RWPE2 (cell line): ENCODE data around the gene SLC4A2.
A peak's percentile ranks its signal among the peaks of the same experiment; 100 is the strongest.

Experiments used
- ATAC-seq: fragments of 200-7000 bp; cut with Tn5 transposase; 3 replicates; pipeline ENCODE4 v1.9.1; 2021; ENCODE audit warnings: low read depth
- DNase-seq: peaks from one replicate; pipeline ENCODE4 v3.0.0-alpha.2; 2020; ENCODE audit warnings: low spot score
- H3K27ac ChIP-seq: fragments of 450-650 bp; 2 replicates; pipeline ENCODE4 v1.5.1; 2017; ENCODE audit warnings: mild to moderate bottlenecking; ENCODE audit not compliant: poor library complexity, severe bottlenecking
- H3K27me3 ChIP-seq: fragments of 250-450 bp; sonication (Bioruptor Pico); 2 replicates; pipeline ENCODE4 v1.5.1; 2021; ENCODE audit warnings: mild to moderate bottlenecking, moderate library complexity; ENCODE audit not compliant: insufficient read depth, poor library complexity, severe bottlenecking
- H3K36me3 ChIP-seq: fragments of 250-450 bp; sonication (Bioruptor Pico); 2 replicates; pipeline ENCODE4 v1.5.1; 2020; ENCODE audit warnings: low read depth, mild to moderate bottlenecking, moderate library complexity
- H3K4me1 ChIP-seq: fragments of 250-450 bp; sonication (Bioruptor Pico); 2 replicates; pipeline ENCODE4 v1.5.1; 2021; ENCODE audit warnings: mild to moderate bottlenecking, moderate library complexity; ENCODE audit not compliant: insufficient read depth, poor library complexity, severe bottlenecking
- H3K4me3 ChIP-seq: fragments of 250-450 bp; sonication (Bioruptor Pico); 2 replicates; pipeline ENCODE4 v1.5.1; 2021; ENCODE audit warnings: mild to moderate bottlenecking, moderate library complexity; ENCODE audit not compliant: severe bottlenecking
- H3K9me3 ChIP-seq: fragments of 250-450 bp; sonication (Bioruptor Pico); 2 replicates; pipeline ENCODE4 v1.5.1; 2021; ENCODE audit warnings: mild to moderate bottlenecking, moderate library complexity; ENCODE audit not compliant: severe bottlenecking
- TF ChIP-seq, protein P1 (sequence below): fragments of 450-650 bp; IDR thresholded peaks from one replicate; pipeline ENCODE4 v1.5.1; 2017; ENCODE audit warnings: mild to moderate bottlenecking, moderate library complexity; ENCODE audit not compliant: poor library complexity, severe bottlenecking

Gene SLC4A2

DNA sequence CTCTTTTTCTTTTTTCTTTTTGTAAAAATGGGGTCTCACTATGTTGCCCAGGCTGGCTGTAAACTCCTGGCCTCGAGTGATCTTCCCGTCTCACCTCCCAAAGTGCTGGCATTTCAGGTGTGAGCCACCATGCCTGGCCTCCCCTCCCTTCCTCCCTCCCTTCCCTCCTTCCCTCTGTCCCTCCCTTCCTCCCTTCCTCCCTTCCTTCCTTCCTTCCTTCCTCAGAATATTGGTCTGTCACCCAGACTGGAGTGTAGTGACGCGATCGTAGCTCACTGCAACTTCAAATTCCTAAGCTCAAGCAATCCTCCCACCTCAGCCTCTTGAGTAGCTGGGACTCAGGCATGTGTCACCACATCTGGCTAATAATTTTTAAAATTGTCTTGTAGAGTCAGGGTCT lies 35.3 kb downstream of the SLC4A2 start:
- TF ChIP-seq, protein P1, sequence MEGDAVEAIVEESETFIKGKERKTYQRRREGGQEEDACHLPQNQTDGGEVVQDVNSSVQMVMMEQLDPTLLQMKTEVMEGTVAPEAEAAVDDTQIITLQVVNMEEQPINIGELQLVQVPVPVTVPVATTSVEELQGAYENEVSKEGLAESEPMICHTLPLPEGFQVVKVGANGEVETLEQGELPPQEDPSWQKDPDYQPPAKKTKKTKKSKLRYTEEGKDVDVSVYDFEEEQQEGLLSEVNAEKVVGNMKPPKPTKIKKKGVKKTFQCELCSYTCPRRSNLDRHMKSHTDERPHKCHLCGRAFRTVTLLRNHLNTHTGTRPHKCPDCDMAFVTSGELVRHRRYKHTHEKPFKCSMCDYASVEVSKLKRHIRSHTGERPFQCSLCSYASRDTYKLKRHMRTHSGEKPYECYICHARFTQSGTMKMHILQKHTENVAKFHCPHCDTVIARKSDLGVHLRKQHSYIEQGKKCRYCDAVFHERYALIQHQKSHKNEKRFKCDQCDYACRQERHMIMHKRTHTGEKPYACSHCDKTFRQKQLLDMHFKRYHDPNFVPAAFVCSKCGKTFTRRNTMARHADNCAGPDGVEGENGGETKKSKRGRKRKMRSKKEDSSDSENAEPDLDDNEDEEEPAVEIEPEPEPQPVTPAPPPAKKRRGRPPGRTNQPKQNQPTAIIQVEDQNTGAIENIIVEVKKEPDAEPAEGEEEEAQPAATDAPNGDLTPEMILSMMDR, result no peak
- Histone ChIP-seq H3K4me1 (no peaks in the 10 kb centered on the region), H3K27me3 (no peaks in the 10 kb centered on the region), H3K36me3 (peaks cover 39% of the 10 kb centered on the region), H3K4me3 (no peak overlapping the region), H3K9me3 (no peaks in the 10 kb centered on the region), H3K27ac (no peak overlapping the region)
- DNase-seq, result no peak
- ATAC-seq, result no peak

DNA sequence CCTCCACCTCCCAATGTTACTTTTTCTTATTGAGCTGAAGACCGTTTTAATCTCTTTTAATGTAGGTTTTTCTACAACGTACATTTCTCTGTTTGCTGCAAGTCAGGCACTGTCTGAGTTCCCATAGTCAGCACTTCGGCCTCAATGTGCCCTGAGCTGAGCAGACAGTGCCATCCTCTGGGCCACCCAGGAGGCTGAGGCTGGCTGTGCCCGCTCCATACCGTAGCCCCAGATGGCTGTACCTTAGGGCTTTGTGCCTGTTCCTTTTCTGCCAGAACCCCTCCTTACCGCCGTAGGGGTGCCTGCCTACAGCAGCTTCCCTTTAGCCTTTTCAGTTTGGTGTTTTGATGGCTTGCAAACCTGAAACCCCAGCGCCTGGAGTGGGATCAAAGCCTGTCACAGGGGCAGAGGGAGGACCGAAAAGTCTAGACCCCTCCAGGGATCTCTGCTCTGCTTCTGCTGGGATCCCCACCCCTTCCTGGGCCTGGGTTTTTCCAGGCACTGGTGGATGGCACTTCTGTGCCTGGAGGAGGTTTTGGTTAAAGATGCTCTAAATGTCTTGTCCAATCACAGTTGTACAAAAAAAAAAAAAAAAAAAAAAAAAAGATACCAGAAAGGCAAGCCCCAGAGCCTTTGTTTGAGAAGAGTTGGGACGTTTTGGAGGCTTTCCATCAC lies 35.9 kb downstream of the SLC4A2 start:
- ATAC-seq (0 out of 3 replicates have a peak, but pooled peaks have one; percentile 12), DNase-seq (no peak)
- Histone ChIP-seq H3K4me3 (no peak overlapping the region), H3K27ac (no peak overlapping the region), H3K36me3 (peaks cover 39% of the 10 kb centered on the region), H3K27me3 (no peaks in the 10 kb centered on the region), H3K9me3 (no peaks in the 10 kb centered on the region), H3K4me1 (no peaks in the 10 kb centered on the region)
- TF ChIP-seq, protein P1, result no peak

GRCh38 chr7:151095828-151096475 lies 36.6 kb downstream of the SLC4A2 start:
- no peak for DNase-seq
- Histone ChIP-seq H3K4me3 (no peak overlapping the region), H3K36me3 (peaks cover 36% of the 10 kb centered on the region), H3K27ac (no peak overlapping the region), H3K9me3 (no peaks in the 10 kb centered on the region), H3K27me3 (no peaks in the 10 kb centered on the region), H3K4me1 (no peaks in the 10 kb centered on the region)
- TF ChIP-seq, protein P1, result no peak
- ATAC-seq, result no peak

DNA sequence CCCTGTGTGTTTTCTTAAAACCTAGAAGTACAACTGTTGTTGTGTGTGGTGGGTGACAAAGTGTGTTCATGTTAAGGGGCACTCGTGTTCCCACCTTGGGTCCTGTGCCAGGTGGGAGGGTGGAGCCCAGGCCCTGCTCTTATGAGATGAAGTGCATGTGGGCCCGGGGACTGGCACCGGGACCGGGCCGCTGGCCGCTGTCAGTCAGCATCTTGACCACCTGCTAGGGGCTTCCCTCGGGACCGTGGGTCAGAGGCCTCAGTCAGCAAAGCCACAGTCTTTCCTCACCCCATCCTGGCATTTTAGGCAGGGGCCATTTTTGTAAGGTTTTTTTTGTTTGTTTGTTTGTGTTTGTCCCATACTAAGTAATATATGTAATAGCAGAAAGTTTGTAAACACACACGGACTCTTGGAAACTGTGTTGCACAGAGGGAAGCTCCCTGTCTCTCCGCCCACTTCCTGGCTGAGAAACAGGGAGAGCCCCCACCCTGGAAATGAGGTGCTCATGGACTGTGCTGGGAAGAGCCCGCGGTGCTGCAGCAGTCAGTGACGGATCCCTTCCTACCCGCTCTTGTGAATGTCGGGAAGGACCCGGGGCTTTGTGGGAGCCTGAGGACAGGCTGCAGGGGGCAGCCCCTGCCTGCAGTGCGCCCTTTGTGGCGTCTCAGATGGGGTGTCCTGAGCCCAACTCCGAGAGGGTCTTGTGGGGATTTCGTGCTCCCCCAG lies 40.3 kb downstream of the SLC4A2 start:
- Histone ChIP-seq H3K36me3 (peaks cover 8% of the 10 kb centered on the region), H3K4me3 (no peak overlapping the region), H3K4me1 (no peaks in the 10 kb centered on the region), H3K27me3 (no peaks in the 10 kb centered on the region), H3K27ac (no peak overlapping the region), H3K9me3 (no peaks in the 10 kb centered on the region)
- TF ChIP-seq, protein P1, result no peak
- DNase-seq (no peak), ATAC-seq (no peak)
